ENCODE data around the gene KDM4E.
"Not testable (repeated sequence)": the region's sequence is repeated elsewhere in the genome, so short reads cannot be mapped to it uniquely, and the experiment has no call there.

Gene KDM4E

GRCh38 chr11:95024958-95025357 is at the start of gene KDM4E:
Gene KDM4E, plus strand, starts transcription at chr11:95025258. Its CDS starts 300 bp downstream, at chr11:95025558.
- in situ Hi-C loops (cut with MboI; ENCODE audit: low sequenced_read_pairs), result no loop called here

GRCh38 chr11:94975599-94975998 is 49.5 kb upstream of the KDM4E start:
- in situ Hi-C loops (cut with MboI; ENCODE audit: low sequenced_read_pairs), result no loop called here

GRCh38 chr11:94987378-94987777 is 37.7 kb upstream of the KDM4E start:
- in situ Hi-C loops (cut with MboI; ENCODE audit: low sequenced_read_pairs), result no loop called here

- in situ Hi-C loops (cut with MboI; ENCODE audit: low sequenced_read_pairs), result no loop called here
These were observed 36.3 kb upstream of the KDM4E start for GRCh38 chr11:94988748-94989147.

GRCh38 chr11:94993400-94993943 is 31.6 kb upstream of the KDM4E start:
- in situ Hi-C loops (cut with MboI; ENCODE audit: low sequenced_read_pairs), result no loop called here

- in situ Hi-C loops (cut with MboI; ENCODE audit: low sequenced_read_pairs), result no loop called here
These were observed 27.6 kb upstream of the KDM4E start for GRCh38 chr11:94997437-94997836.

- in situ Hi-C loops (cut with MboI; ENCODE audit: low sequenced_read_pairs), result no loop called here
These were observed 26.8 kb upstream of the KDM4E start for GRCh38 chr11:94998285-94998684.

- in situ Hi-C loops (cut with MboI; ENCODE audit: low sequenced_read_pairs), result no loop called here
These were observed 21.3 kb upstream of the KDM4E start for GRCh38 chr11:95003716-95004115.

GRCh38 chr11:95005642-95006041 is 19.4 kb upstream of the KDM4E start:
- in situ Hi-C loops (cut with MboI; ENCODE audit: low sequenced_read_pairs), result no loop called here

- in situ Hi-C loops (cut with MboI; ENCODE audit: low sequenced_read_pairs), result no loop called here
These were observed 13.7 kb upstream of the KDM4E start for GRCh38 chr11:95011376-95011775.

- in situ Hi-C loops (cut with MboI; ENCODE audit: low sequenced_read_pairs), result no loop called here
These were observed 10.8 kb upstream of the KDM4E start for GRCh38 chr11:95014184-95014821.

GRCh38 chr11:95016139-95016538 is 8.9 kb upstream of the KDM4E start:
- in situ Hi-C loops (cut with MboI; ENCODE audit: low sequenced_read_pairs), result no loop called here

GRCh38 chr11:95021468-95021867 is 3.6 kb upstream of the KDM4E start:
- in situ Hi-C loops (cut with MboI; ENCODE audit: low sequenced_read_pairs), result not testable (repeated sequence)

GRCh38 chr11:95025594-95025993 is 536 bp downstream of the KDM4E start:
- in situ Hi-C loops (cut with MboI; ENCODE audit: low sequenced_read_pairs), result not testable (repeated sequence)

GRCh38 chr11:95028357-95028756 is 3.3 kb downstream of the KDM4E start:
- in situ Hi-C loops (cut with MboI; ENCODE audit: low sequenced_read_pairs), result no loop called here

- in situ Hi-C loops (cut with MboI; ENCODE audit: low sequenced_read_pairs), result no loop called here
These were observed 8.0 kb downstream of the KDM4E start for GRCh38 chr11:95033051-95033450.

- in situ Hi-C loops (cut with MboI; ENCODE audit: low sequenced_read_pairs), result no loop called here
These were observed 10.3 kb downstream of the KDM4E start for GRCh38 chr11:95035316-95035715.

- in situ Hi-C loops (cut with MboI; ENCODE audit: low sequenced_read_pairs), result not testable (repeated sequence)
These were observed 12.4 kb downstream of the KDM4E start for GRCh38 chr11:95037356-95038035.

- in situ Hi-C loops (cut with MboI; ENCODE audit: low sequenced_read_pairs), result no loop called here
These were observed 17.2 kb downstream of the KDM4E start for GRCh38 chr11:95042239-95042638.

GRCh38 chr11:95042906-95043305 is 17.8 kb downstream of the KDM4E start:
- in situ Hi-C loops (cut with MboI; ENCODE audit: low sequenced_read_pairs), result no loop called here

- in situ Hi-C loops (cut with MboI; ENCODE audit: low sequenced_read_pairs), result no loop called here
These were observed 19.0 kb downstream of the KDM4E start for GRCh38 chr11:95044010-95044409.

GRCh38 chr11:95045812-95046211 is 20.8 kb downstream of the KDM4E start:
- in situ Hi-C loops (cut with MboI; ENCODE audit: low sequenced_read_pairs), result no loop called here

Measured in HL-60/S4 (cell line).